GM18873 (cell line): ENCODE data around the gene SIT1.

Source experiments
- ATAC-seq: cut with Tn5 transposase; IDR thresholded peaks from one replicate; pipeline ENCODE4 v1.9.1; 2021; ENCODE audit warnings: mild to moderate bottlenecking, moderate library complexity, moderate number of reproducible peaks; ENCODE audit not compliant: unreplicated experiment, low FRiP score

Gene SIT1

GRCh38 chr9:35683323-35683722 lies 32.6 kb upstream of the SIT1 start:
- ATAC-seq, result no peak

GRCh38 chr9:35682520-35683315 lies 32.0 kb upstream of the SIT1 start:
- no peak for ATAC-seq

DNA sequence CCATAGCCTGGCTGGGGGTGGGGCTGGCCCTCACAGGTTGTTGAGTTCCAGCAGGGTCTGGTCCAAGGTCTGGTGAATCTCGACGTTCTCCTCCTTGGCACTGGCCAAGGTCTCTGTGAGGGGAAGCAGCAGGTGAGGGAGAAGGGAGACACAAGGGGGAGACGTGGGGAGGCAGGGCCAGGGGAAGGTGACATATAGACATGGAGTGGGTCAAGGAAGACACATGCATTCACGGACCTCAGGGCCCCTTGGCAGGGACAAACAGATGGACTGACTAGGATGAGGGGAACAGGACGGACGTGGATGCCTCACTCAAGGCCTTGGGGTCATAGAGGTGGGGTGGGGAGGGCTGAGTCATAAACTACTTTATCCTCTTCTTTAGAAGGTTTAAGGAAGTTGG lies 31.3 kb upstream of the SIT1 start:
- no peak for ATAC-seq

DNA sequence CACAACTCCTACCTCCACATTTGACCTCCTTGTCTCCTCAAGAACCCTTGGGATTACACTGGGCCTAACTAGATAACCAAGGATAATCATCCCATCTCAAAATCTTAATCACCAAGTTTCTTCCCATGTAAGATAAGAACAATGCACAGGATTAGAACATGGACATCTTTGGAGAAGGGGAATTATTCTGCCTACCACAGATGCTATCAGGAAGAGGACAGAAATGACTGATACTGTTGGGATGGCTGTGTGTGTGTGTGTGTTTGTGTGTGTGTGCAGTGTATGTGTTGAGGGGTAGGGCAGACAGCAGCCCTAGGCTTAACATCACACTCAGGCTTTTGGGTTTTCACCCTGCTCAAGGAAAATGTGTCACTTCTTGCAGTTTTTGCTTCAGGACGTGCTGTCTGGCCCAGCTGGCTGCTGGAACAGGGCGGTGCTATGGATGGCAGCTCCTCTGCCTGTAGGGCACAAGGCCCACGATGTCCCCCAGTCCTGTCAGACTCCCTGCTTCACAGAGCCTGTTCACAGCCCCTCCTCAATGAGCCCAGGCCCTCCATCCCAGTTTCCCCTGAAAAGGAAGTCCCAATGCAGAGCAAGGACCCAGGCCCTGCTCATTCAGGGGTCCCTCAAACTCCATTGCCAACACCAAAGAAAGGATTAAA lies 30.7 kb upstream of the SIT1 start:
- ATAC-seq, result no peak

GRCh38 chr9:35680331-35681105 lies 29.8 kb upstream of the SIT1 start:
- peak; percentile 73 for ATAC-seq

- ATAC-seq, result no peak
These were observed 29.1 kb upstream of the SIT1 start for GRCh38 chr9:35679766-35680330.

DNA sequence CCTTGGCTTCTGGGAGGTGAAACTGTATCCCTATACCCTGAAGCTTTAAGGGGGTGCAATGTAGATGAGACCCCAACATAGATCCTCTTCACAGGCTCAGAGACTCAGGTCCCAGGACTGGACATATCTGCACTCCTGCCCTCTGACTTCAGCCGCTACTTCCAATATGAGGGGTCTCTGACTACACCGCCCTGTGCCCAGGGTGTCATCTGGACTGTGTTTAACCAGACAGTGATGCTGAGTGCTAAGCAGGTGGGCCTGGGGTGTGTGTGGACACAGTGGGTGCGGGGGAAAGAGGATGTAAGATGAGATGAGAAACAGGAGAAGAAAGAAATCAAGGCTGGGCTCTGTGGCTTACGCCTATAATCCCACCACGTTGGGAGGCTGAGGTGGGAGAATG lies 28.4 kb upstream of the SIT1 start:
- ATAC-seq, result no peak

GRCh38 chr9:35675732-35676392 lies 25.1 kb upstream of the SIT1 start:
- ATAC-seq, result no peak

- no peak for ATAC-seq
These were observed 24.5 kb upstream of the SIT1 start for GRCh38 chr9:35675204-35675603.

DNA sequence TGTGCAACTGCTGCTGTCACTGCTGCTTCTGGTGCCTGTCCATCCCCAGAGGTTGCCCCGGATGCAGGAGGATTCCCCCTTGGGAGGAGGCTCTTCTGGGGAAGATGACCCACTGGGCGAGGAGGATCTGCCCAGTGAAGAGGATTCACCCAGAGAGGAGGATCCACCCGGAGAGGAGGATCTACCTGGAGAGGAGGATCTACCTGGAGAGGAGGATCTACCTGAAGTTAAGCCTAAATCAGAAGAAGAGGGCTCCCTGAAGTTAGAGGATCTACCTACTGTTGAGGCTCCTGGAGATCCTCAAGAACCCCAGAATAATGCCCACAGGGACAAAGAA lies 23.3 kb upstream of the SIT1 start:
- ATAC-seq, result no peak

- no peak for ATAC-seq
These were observed 22.6 kb upstream of the SIT1 start, which contains the start of gene CA9 for GRCh38 chr9:35673132-35674024. Gene CA9 (plus strand): TSS chr9:35673928. CDS start chr9:35673960, 32 bp downstream.

DNA sequence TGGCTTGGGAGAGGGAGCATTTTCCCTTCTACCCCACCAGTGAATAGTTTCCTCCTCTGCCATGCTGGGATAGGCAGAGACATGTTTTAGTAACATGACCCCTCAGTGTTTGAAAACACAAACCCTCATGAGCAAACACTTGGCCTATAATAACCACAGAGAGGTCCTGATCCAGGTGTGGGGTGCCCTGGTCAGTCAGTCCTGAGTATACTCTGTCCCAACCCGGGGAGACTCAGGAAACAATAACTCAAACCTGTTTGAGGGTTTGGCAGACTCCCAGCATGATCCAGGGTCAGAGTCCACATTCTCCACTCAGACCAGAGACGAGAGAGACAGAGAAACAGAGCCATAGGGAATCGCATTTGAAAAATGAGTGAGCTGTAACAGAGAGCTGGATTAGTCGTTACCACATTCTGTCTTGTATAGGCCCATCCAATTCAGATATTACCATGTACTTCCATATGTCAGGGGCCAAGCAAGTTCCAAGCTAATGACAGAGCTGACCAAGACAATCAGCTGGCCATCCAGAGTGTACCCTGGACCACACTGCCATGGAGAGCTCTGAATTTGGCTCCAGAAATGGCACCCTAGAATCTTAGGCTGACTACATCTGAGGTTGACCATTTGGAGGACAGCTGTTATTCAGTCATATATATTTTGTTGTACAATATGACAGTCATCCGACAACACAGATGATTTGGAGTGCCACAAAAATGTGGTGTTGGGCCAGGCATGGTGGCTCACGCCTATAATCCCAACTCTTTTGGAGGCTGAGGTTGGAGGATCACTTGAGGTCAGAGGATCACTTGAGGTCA lies 18.8 kb upstream of the SIT1 start:
- ATAC-seq, result no peak

DNA sequence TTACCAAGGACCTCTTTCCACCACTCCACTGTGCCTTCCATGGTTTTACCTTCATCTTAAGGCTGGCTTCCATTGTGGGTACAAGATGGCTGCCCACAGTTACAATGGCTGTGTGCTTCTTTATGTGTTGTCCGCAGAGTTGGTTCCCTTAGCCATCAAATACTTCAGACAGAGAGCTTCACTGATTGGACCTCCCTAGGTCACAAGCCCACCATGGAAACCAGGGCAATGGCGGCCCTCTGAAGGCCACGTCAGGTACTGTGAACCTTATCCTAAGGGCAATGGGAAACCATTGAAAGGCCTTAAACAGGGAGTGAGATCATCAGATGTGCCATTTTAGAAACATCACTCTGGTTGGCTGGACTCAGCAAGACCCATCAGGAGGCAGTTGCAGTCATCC lies 17.2 kb upstream of the SIT1 start:
- ATAC-seq, result no peak

DNA sequence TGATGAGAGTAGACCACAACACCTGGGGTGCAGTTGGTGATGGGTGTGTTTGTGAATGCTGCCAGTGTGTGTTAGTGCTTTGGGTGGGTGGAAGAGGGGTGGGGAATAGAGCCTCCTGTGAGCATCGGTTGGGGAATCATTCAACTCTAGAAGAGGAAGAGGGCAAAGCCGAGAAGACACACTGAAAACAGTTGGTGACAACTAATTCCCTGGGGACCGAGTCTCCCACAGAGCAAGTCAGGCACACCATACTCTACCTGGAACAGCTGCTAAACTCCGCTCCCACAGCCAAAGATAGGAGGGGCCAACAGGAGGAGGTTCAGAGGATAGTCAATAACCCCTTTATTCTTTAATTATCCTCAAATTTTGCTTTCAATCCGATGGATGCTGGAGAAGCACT lies 15.8 kb upstream of the SIT1 start:
- no peak for ATAC-seq

DNA sequence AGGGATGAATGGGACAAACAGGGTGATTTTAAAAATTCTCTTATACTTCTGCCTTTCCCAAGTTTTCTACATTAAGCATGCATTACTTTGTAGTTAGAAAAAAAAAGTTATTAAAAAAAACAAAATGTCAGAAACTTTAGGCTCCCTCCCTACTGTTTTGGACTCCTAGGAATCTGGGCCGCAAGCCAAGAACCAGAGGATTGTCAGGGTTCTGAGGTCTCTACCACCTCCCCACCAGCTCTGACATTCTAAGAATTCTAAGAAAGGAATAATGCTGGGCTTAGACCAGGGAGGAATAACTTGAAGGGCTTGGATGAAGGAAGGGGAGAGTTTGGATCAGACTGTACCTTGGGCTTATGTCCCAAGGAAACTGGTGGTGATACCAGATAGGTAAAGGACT lies 15.3 kb upstream of the SIT1 start:
- ATAC-seq, result no peak

GRCh38 chr9:35665471-35665818 lies 14.7 kb upstream of the SIT1 start:
- ATAC-seq, result no peak

DNA sequence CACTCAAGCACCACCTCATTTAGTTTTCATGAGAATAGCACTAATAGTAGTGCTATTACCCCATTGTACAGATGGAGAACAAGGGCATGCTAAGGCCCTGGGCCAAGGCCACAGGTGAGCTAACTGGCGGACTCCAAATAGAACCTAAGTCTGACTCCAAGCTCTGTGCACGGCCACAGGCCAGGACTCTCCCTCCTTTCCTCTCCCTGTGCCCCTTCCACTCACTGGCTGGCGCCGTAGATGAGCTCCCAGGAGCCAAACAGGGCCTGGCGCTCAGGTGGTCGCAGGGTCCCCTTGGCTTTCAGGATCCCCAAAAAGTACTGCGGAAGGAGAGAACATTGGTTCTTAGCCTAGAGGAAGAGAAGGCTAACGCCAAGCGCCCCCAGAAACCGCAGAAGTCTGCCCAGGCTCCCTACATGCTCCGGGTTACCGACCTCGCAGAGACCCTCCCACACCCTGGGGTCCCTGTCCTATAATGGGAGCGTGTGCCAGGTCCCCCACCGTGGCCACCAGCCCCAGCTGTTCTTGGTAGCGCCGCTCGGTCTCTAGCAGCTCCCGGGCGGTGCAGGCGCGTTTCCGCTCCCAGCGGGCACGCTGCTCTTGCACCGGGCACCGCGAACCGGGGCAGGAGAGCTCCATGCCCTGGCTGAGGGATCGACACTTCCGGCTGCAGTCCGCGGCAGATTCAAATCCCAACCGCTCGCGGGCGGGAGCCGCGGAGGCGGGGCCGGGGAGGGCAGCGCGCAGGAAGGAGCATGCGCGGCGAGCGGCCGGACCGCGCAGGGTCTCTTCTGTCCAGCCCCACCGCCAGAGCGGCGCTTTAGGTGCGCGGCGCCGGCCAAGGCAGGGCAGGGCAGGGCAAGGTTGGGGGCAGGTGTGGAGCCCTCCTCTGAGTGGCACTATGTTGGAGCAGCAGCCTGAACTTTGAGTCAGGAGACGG lies 14.1 kb upstream of the SIT1 start, which contains the start of gene ARHGEF39:
TSS of gene ARHGEF39 (minus strand) at position 665 of the 940 bp plus-strand sequence. CDS start at position 639, 26 bp downstream.
- ATAC-seq, result peak; percentile 43

DNA sequence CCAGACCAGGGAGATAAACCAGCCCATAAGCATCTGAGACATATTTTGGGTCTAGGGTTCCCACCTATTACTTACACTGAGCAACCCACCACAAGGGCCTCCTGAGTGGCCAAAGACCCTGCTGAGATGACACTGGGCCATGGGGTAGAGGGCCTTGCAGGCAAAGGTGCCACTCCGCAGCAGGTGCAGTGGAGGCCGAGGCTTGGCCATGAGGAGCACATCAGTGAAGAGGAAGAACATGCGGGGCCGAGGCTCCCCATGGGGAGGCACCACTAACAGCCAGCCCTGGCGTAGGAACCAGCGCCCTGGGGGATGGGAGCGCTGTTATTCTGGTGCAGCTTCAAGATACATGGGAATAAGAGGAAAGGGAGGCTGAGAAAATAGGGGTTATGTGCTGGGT lies 11.7 kb upstream of the SIT1 start:
- ATAC-seq, result no peak
